GM18520 (cell line): Measurements from ENCODE around the gene SNCB.
A peak's percentile ranks its signal among the peaks of the same experiment; 100 is the strongest.

Experiments used
- ATAC-seq: cut with Tn5 transposase; IDR thresholded peaks from one replicate; pipeline ENCODE4 v1.9.1; 2021; ENCODE audit not compliant: unreplicated experiment

SNCB gene

DNA sequence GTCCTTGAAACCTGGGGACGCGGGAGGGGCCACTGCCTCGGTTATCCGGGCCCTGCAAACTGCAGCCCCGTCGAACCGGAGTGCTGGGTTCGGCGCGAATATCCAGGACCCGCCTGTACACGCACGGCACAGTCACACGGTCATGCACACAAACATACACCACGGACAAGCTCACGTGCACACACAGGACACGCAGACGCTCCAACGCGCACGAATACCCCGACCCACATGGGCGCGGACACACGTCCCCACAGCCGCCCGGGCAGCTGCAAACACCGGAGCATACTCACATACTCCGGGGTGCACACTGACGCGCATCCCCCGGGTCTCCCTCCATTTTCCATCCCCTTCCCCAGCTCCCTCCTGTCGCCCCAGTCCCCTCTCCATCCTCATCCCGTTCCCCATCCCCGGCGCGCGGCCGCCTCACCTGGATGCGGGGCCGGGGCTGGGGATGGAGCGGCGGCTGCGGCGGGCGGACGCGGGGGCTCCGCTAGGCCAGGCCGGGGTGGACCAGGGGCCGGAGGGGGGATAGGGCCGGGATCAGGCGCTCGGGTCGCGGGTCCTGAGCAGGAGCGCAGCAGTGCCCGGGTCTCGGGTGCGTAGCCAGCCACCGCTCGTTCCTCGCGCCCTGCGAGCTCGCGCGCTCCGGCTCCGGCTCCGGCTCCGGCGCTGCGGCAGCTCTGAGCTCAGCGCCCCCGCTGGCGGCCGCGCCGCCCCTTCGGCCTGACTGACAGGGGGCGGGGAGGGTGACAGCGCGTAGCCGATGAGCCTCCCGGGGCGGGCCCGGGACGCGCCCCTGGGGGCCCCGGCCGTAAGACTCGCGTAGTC, at the start of gene SNCB, which contains the start of gene EIF4E1B:
SNCB (minus strand) TSS at position 682 of the 828 bp plus-strand sequence. CDS start 880 bp downstream, outside the sequence.
EIF4E1B (plus strand) TSS at position 823 of the 828 bp plus-strand sequence. CDS start 12,113 bp downstream, outside the sequence.
- no peak for ATAC-seq

DNA sequence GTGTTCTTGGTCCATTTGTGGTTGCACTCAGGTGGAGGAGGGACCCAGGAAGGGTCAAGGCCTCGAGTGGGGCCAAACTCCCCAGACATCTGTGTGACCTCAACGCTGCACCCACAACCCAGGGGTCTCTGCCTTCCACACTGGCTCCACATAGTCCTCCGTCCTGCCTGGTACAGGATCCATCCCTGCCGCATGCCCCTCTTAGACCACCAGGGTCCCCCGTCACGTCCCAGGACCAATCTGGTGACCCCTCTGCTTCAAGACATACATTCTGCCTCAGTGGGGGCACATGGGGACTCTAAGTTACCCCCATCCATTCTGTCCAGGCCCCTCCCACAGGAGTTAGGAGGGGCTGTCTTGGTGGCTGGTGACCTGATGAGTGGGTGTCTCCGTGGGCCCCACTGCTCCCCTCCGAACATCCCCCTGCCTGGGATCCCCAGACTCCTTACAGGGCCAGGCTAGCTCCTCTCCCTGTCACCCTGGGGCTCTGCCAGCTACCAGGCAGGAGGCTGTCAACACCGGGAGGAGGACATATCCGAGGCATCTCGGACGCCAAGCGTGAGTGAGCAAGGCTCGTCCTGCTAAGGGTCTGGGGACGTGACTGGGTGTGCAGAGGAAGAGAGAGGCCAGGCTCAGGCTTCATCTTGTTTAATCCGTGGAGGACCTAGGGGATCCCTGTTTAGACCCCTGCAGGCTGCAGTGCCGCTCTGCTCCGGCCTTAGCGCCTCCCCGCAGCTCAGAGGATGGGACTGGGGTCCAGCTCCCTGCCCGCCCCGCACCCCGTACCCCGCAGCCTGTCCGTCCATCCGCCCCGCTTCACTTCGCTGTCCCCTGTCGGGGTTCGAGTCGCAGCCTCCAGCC, 49.3 kb upstream of the SNCB start:
- ATAC-seq, result no peak

DNA sequence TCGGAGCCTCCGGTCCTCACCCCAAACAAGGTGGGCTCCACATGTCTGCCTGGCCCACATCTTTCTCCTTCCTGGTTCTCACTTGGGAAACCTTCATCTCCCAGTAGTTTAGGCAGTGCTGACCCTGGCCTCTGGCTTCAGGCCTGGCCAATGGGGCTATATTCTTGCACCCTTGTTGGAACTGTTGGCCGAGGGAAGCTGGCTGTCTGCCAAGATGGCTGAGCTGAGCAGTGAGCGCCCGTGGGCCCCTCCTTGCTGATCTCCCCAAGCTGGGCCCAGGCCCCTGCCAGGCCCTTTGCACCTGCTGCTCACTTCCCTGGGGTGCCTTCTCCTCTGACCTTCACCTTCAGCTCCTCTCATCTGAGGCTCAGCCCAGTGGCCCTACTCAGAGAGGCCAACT, 48.2 kb upstream of the SNCB start:
- ATAC-seq, result no peak

DNA sequence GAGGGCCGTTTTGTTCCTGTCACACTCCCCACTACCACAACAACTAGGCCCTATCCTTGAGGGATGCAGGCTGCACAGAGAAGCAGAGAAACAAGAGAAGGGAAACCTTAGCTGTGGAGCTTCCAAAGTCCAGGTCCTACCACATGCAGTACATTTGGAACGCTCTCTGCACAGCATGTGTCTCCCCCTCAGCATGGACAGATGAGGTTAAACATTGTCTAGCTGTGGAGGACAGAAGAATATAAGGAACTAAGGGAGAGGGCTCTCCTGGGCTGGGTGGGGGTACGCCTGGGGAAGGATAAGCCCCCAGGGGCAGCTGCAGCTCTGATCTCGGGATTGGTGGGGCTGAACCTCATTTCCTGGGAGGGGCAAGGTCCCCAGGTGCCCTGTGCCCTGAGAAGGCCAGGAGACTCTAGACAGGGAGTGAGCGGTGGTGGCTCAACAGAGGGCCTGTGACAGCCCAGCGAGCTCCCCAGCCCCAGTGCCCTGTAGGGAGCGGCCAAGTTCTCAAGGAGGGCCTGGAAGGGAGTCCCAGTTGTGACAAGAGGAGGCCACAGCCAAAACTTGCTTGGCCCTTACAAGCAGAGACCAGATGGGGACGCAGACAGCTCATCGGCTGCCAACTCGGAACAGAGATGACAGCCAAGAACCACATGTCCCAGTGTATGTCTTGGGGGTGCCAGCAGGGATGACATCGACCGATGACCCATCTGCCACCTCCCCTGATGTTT, 47.0 kb upstream of the SNCB start:
- ATAC-seq, result no peak

DNA sequence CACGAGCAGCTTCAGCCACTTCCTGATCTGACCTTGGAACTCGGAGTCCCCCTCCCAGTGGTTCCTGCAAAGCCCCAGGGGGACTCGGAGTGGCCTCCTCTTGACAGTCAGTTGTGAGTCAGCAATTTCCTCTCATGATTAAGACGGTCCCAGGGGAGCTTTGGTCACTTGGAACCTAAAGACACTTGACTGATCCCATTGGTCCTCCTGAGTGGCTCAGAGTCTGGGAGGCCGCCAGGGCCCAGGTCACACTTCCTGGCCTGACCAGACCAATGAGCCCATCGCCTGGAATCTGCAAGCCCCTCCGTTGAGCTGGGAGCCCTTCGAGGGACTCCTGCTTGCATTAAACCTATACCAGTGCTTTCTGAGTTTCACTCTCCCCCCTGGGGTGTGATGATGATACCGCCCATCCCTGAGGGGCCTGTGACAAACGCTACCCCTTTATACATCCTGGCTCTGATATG, 46.1 kb upstream of the SNCB start:
- peak; percentile 63 for ATAC-seq

DNA sequence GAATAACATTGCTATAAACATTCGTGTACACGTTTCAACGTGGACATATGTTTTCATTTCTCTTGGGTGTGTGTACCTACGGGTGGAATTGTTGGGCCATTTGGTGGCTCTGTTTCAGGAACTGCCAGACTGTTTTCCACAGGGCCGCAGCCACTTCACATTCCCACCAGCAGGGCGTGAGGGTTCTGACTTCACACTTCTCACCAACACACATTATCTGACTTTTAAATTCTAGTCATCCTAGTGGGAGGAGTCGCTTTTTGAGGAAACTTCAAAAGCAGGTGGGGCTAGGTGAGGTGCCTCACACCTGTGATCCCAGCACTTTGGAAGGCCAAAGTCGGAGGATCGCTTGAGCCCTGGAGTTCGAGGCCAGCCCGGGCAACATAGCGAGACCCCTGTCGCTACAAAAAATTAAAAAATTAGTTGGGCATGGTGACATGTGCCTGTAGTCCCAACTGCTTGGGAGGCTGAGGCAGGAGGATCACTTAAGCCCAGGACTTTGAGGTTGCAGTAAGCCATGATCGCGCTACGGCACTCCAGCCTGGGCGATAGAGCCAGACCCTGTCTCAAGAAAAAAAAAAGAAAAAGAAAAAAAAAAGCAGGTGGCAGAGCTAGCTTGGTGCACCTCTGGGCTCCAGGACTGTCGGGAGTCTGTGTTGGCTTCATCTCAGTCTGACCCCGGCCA, 45.5 kb upstream of the SNCB start:
- ATAC-seq, result no peak

DNA sequence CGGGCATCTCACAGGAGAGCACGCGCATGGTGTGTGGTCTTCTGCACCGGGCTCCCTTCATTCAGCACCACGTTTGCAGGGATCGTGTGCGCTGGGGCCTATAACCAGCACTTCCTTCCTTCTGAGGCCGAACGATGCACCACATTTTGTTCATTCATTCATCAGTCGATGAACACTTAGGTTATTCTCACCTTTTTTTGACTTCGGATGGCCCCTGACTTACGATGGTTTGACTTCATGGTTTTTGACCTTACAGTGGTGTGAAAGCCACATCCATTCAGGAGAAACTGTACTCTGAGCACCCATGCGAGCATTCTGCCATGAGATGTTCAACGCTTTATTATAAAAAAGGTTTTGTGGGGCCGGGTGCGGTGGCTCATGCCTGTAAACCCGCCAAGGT, 44.5 kb upstream of the SNCB start:
- no peak for ATAC-seq

DNA sequence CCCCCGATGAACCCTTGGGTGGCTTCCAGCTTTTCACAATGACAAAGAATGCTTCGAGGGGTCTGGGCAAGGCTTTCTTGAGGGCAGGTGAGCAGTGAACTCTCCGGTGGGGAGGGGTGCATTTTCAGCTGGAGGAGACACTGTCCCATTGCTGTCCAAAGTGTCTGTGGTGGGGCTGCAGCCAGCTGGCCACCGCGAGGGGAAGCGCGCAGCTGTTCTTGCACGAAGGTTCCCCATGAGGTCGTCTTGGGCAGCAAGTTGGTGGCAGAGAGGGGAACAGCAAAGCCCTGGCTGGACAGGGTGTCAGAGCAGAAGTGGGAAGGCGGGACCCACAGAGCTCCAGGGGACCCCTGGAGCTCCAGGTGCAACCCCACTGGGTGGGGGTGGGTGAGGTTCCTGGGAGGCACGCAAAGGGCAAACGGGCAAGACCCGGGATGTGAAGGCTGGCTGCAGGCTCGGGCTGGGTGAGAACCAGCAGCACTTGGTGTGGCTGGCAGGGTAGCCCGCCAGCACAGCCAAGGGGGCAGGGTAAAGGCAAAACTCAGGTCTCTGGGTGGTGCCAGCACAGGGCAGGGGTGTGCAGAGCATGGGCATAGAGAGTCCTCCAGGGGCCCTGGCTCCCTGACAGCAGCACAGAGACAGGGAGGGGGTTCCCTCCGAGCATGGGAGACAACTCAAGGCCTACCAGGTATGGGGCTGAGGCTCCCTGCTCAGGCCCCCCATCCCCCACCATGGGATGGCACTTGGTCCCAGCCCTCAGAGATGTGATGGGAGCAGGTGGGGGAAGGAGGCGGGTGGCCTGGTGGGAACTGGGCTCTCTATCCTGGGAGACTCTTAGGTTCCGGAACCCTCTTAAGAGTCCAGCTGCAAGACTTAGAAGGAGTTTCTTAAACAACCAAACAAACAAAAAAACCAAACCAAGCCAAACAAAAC, 43.6 kb upstream of the SNCB start:
- no peak for ATAC-seq

DNA sequence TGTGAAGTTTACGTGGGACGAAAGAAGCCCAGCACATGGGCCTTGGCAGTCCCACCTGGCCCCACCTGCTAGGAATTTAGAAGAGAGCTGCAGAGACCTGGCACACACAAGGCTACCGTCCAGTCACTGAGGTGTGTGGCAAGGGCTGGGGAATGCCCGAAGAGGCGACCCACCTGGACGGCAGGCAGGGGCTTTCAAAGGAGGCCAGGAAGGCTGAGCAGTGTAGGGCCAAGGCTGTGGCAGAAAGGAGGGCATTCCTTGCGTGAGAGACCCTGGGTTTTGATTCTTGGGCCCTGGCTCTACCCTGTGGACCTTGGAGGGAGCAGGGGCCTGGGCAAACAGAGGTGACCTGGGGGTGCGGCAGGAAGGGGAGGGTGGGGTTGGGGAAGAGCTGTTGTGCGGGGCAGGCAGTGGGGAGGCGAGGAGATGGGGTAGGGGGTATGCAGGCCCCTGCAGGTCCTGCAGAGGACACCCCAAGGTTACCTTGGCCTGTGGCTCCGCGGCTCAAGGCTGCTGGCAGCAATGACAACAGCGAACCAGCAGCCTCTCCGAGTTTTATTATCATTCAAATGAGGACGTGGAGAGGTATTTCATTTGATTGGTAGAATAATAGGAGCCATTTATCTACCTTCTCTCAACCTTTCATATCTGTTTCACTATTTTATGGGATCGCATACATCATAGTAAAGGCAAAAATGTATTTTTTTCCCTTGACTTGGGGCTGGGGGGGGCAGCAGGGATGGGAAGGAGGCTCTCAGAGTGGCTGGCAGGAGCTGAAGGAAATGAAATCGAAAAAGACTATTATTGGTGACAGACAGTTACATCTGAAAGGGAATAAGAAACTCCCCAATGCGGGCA, 41.8 kb upstream of the SNCB start:
- no peak for ATAC-seq

DNA sequence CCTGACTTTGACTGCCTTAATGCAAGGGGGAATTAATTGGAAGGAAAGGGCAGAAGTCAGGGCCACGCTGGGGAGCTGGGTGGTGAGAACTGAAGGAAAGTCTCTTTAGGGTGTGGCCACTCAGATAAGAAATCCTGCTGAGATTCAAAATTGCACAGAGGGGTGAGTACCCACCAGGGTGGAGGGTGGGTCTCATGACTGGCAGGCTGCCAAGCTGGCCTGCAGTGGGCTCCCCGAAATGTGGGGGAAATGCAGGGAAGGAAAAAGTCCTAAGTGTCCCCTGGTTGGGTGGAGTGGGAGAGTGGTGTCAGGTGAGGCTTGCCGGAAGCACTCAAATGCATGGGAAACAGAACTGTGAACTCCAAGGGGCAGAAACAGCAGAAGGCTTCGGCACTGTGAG, 41.1 kb upstream of the SNCB start:
- ATAC-seq, result no peak

DNA sequence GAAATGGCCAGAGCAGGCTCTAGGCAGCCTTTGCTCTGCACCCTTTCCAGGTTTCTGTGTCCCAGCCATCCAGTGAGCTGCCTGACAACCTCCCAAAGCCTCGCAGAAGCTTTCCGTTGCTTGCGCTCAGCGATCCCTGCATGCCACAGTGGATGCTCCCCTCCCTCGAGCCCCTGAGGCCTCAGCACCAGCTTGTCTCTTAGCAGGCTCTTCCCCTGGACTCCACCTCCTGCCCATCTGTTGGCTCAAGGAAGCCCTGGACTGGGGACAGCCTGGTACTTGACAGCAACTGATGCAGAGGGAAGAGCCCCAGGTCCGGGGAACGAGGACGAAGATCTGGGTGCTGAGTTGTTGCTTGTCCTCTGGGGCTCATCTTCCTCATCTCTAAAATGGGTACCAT, 40.1 kb upstream of the SNCB start:
- ATAC-seq, result no peak

DNA sequence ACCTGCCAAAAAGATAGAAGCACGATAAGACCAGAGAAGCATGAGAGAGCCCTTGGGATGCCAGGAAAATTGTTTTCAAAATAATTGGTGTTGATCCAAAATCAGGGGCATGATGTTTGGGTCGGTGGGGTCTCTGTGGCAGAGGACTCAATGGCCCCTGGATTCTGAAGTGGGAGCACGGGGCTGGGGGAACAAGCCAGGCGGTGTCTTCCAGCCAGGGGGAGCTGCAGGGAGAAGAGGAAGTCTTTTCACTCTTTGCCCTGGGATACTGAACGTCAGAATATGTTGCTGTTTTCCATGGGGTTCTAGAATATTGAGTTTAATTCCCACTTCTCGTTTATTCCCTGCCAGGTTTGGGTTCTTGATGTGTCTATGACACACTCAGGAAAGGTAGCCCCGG, 37.3 kb upstream of the SNCB start:
- no peak for ATAC-seq

DNA sequence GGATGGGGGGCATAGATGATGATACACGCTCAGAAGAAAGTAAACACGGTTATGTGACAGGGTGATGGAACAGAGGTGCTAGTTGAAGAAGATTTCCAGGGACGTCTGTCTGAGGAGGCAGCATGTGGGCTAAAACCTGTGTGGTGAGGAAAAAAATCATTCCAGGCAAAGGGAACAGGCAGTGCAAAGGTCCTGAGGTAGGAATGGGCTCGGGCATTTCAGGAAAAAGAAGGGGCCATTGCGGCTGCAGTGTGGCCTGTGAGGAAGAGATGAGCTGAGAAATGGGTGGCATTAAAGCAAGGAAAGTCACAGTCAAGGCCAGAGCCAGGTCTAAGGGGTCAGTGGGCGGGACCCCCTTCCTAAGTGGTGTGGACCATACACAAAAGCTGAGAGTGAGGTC, 35.2 kb upstream of the SNCB start:
- ATAC-seq, result no peak

DNA sequence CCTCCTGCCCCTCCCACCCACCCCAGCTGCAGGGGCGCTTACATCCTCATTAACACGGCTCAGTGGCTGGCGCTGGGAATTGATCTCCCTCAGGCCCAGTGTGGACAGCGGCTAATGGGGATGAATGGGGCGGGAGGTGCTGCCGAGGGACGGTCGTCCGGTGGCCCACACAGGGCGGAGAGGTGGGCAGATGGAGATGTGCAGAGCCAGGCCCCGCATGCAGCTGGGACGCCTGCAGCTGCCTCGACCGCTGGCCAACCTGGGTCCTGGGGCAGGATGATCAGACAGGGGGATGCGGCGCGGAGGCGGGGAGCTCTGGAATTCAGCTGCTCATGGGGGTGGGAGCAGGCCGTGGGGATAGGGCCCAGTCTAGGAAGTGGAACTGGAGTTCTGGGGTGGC, 34.6 kb upstream of the SNCB start:
- ATAC-seq, result no peak

DNA sequence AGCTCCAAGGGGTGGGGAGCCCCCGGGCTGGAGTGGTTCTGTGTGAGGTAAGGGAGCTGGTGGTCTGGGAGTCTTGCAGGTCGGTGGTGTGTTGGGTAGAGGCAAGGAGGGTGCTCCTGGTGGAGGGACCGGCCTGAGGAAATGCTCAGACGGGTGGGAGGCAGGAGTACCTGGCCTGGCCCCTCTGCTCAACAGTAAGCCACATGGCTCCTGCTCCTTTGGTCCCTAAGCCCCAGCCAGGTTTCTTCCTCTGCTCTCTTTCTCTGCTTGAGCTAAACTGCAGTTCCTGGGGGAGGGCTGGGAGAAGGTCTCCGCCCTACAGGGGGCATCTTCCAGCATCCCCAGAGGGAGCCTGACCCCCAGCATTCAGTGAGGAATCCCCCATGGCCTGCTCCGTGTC, 34.1 kb upstream of the SNCB start:
- ATAC-seq, result no peak

DNA sequence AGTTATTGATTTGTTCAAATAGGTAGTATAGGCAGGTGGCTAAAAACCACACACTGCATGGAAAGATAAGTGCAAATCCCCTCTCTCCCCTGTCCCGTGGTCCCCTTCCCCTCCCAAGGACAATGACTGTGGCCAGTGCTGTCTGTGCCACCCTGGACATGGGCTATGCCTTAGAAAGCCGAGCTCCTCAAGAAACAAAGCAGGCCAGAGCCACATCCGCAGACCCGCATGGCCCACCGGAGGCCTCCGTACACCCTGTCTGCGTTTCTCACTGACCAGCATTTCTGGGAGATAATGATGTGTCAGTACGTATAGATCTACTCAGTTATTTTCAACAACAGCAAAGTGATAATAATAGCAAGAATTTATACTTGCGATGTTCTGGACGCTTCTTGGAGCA, 33.2 kb upstream of the SNCB start:
- no peak for ATAC-seq

DNA sequence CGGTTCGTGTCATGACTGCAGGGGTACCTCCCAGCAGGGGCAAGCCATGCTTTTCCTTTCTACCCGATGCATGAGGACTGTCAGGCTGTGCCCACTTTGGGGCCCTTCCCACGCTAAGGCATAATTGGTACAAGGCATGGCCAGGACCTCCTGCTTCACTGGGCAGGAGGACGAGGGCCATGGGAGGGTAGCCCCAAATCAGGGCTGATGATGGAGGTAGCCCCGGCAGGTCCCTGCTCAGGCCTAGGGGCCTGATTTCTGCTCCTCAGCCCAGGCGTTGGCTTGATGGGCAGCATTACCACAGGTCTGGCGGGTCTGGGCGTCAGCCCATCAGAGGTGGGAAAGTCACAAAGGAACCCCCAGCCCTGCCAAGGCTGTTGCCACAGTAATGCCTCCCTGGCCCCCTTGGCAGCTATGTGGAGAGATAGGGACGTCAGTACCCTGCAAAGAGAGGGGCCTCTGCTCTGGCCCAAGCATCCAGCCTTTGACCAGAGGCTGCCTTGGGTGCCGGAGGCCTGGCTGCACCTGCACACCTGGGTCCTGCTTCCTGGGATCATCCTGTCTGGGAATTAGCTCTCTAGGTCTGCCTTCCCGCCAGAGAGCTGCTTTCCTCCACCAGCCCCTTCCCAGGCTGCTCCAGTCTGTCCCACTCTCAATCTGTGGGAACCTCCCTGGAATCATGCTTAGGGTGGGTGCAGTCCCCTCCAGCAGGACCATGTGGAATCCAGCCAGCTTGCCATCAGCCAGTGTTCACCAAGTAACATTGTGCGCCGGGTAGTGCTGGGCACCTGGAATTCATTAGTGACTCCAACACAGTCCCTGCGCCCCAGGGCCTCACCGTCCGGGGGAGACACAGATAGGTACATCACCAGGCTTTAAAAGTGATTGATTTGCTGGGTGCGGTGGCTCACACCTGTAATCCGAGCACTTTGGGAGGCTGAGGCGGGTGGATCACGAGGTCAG, 32.3 kb upstream of the SNCB start:
- ATAC-seq, result no peak

DNA sequence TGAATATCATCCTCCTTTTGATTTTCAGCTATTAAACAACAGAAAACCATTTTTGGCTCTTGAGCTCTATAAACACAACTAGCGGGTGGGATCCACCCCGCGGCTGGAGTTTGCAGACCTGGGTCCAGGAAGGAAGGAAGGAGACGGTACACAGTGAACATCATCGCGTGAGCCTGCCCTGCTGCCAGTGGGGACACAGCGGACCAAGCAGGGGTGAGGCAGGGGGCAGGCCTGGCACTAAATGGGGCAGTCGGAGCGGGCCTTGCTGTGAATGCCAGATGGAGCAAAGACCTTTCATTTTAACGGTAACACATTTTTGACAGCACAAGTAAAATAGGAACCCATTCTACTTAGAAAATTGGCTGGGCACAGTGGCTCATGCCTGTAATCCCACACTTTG, 31.3 kb upstream of the SNCB start:
- no peak for ATAC-seq
